ENCODE results near the gene CASP12.
"Not testable (repeated sequence)": the region's sequence is repeated elsewhere in the genome, so short reads cannot be mapped to it uniquely, and the experiment has no call there.

CASP12 gene

DNA sequence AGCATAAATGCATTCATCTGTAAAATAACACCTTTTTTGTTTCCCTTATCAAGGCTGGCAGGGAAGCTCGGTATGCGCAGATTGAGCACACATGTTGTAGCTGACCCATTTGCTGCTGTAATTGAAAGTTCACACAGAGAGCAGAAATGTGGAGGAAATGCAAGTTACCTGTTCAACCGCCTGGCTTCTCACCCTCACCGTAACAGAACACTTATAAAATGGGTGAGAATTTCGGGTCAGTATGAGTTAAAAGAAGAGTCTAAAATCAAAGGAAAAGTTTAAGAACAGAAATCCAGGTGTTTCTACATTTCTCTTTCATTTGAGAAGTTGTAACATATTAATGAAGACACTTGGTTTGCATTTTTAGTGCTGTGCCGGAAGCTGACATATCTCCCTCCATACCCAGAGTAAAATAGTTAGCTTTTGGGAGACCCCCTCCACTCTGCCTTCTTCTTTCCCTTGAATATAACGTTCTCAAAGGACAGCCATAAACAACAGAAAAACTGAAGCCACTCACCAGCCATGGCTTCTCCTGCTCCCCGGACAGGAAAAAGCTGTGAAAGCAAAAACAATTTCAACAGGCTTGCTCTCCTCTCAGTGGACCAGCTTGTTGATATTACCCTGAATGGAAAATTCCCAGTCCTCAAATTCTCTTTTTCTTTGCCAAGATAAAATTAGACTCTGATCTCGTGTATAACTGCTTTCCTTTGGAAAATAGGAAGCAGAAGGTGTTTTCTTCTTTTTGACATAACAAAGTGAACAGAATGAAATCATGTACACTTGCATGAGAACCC, at the start of gene CASP12:
TSS of gene CASP12 (minus strand) at position 570 of the 794 bp plus-strand sequence.
- no peak for DNase-seq (ENCODE audit: low read depth)
- H3K4me3 ChIP-seq (ENCODE audit: low read depth, low read length) = no peak within 1 kb of the TSS
- TF ChIP-seq CTCF (IDR thresholded peaks at IDR 0.05; ENCODE audit: control insufficient read depth, extremely low read depth, insufficient read depth) = no peak

DNA sequence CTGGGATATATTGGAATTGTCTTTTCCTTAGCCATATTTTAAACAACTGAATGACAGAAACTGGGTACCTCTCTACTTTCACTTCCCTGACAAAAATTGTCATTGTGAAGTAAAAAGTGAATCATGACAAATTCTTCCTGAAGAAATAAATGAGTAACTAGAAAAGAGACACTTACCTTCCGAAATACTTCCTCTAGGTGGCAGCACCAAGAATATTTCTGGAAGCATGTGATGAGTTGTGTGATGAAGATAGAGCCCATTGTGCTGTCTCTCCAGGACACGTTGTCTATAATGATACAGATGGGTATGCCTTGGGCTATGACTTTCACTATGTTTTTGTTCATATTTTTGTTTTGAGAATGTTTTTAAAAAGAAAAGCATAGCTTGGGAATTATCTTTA, 48.6 kb upstream of the CASP12 start:
- peak; percentile 10 for DNase-seq (ENCODE audit: low read depth)
- H3K4me3 ChIP-seq (ENCODE audit: low read depth, low read length) = no peak overlapping the region

DNA sequence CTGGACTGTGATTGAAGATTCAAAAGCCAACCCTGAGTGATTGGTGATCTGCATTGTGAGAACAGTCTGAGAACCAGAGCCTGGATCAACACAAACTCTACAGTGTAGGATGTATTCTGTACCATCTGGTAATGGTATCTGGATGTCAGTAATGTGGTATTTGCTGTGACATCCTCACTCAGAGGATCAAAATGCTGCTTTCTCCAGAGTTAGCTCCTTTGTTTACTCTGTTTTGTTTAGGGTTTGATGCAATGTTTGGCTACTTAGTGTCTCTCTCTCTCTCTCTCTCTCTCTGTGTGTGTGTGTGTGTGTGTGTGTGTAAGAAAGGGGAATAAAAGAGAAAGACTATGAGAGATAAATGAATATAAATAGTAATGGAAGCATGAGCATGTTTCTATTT, 45.8 kb upstream of the CASP12 start:
- H3K4me3 ChIP-seq (ENCODE audit: low read depth, low read length) = no peak overlapping the region
- TF ChIP-seq CTCF (IDR thresholded peaks at IDR 0.05; ENCODE audit: control insufficient read depth, extremely low read depth, insufficient read depth) = no peak
- DNase-seq (ENCODE audit: low read depth) = no peak

More for the DNA sequence above, 48.6 kb upstream of the CASP12 start:
- peak; percentile 53 for TF ChIP-seq CTCF (IDR thresholded peaks at IDR 0.05; ENCODE audit: control insufficient read depth, extremely low read depth, insufficient read depth)

GRCh38 chr11:104943561-104943960, 45.3 kb upstream of the CASP12 start:
- no peak overlapping the region for H3K4me3 ChIP-seq (ENCODE audit: low read depth, low read length)
- TF ChIP-seq CTCF (IDR thresholded peaks at IDR 0.05; ENCODE audit: control insufficient read depth, extremely low read depth, insufficient read depth) = no peak
- DNase-seq (ENCODE audit: low read depth) = no peak

GRCh38 chr11:104934594-104934993, 36.3 kb upstream of the CASP12 start:
- no peak overlapping the region for H3K4me3 ChIP-seq (ENCODE audit: low read depth, low read length)
- TF ChIP-seq CTCF (IDR thresholded peaks at IDR 0.05; ENCODE audit: control insufficient read depth, extremely low read depth, insufficient read depth) = no peak
- no peak for DNase-seq (ENCODE audit: low read depth)

GRCh38 chr11:104934073-104934472, 35.8 kb upstream of the CASP12 start:
- H3K4me3 ChIP-seq (ENCODE audit: low read depth, low read length); DNase-seq (ENCODE audit: low read depth): not testable (repeated sequence)

- H3K4me3 ChIP-seq (ENCODE audit: low read depth, low read length) = no peak overlapping the region
- no peak for TF ChIP-seq CTCF (IDR thresholded peaks at IDR 0.05; ENCODE audit: control insufficient read depth, extremely low read depth, insufficient read depth)
- no peak for DNase-seq (ENCODE audit: low read depth)
Measured at GRCh38 chr11:104928811-104929210, 30.6 kb upstream of the CASP12 start.
